Ectodermal cell (in vitro differentiated cells): ENCODE measurements around the gene PPP2R2C.

Experiments
- H3K27ac ChIP-seq: 2 replicates; pipeline ENCODE4 v1.7.0; 2013; ENCODE audit warnings: mild to moderate bottlenecking, low read depth, low read length; ENCODE audit not compliant: insufficient read depth, poor library complexity, severe bottlenecking
- H3K27me3 ChIP-seq: 2 replicates; pipeline ENCODE4 v1.7.0; 2013; ENCODE audit warnings: mild to moderate bottlenecking, low read length; ENCODE audit not compliant: insufficient read depth, control insufficient read depth, poor library complexity, severe bottlenecking
- H3K36me3 ChIP-seq: one replicate; pipeline ENCODE4 v1.7.0; 2013; ENCODE audit warnings: low read length; ENCODE audit not compliant: control insufficient read depth, insufficient read depth
- H3K4me1 ChIP-seq: one replicate; pipeline ENCODE4 v1.7.0; 2013; ENCODE audit warnings: low read length; ENCODE audit not compliant: control insufficient read depth, insufficient read depth
- H3K4me3 ChIP-seq: 2 replicates; pipeline ENCODE4 v1.7.0; 2013; ENCODE audit warnings: low read depth, low read length, control low read depth; ENCODE audit not compliant: insufficient read depth
- H3K9me3 ChIP-seq: 2 replicates; pipeline ENCODE4 v1.7.0; 2013; ENCODE audit warnings: mild to moderate bottlenecking, low read length, moderate library complexity; ENCODE audit not compliant: control insufficient read depth
- WGBS, 2 experiments: methylation state at CpG; one replicate each; pipeline ENCODE4 v1.1.7; 2013; ENCODE audit warnings: missing lambda C conversion rate in 2 of 2; 5-methylcytosine and 5-hydroxymethylcytosine counted together

Gene PPP2R2C

GRCh38 chr4:6469144-6469543 lies 3.3 kb downstream of the PPP2R2C start:
- peaks cover 69% of the 10 kb centered on the region for H3K27me3 ChIP-seq
- no peaks in the 10 kb centered on the region for H3K36me3 ChIP-seq
- H3K27ac ChIP-seq, result no peak overlapping the region
- no peaks in the 10 kb centered on the region for H3K9me3 ChIP-seq
- WGBS, 2 experiments, result 27 to 32% methylated on average over 3 of the region's 3 CpGs
- no peaks in the 10 kb centered on the region for H3K4me1 ChIP-seq
- no peak overlapping the region for H3K4me3 ChIP-seq

- Histone ChIP-seq H3K27me3 (peaks cover 62% of the 10 kb centered on the region), H3K27ac (no peak overlapping the region), H3K4me3 (no peak overlapping the region), H3K4me1 (peaks cover 2% of the 10 kb centered on the region), H3K36me3 (no peaks in the 10 kb centered on the region), H3K9me3 (no peaks in the 10 kb centered on the region)
- 68 to 94% methylated on average over 1 of the region's 1 CpG for WGBS, 2 experiments
Measured at GRCh38 chr4:6468376-6468775, 4.0 kb downstream of the PPP2R2C start.

- Histone ChIP-seq H3K9me3 (no peaks in the 10 kb centered on the region), H3K4me3 (no peak overlapping the region), H3K27ac (no peak overlapping the region), H3K36me3 (no peaks in the 10 kb centered on the region), H3K27me3 (peaks cover 54% of the 10 kb centered on the region), H3K4me1 (peaks cover 6% of the 10 kb centered on the region)
- 90% methylated on average over 6 of the region's 6 CpGs for WGBS, 2 experiments
Measured at GRCh38 chr4:6467600-6467999, 4.8 kb downstream of the PPP2R2C start.

GRCh38 chr4:6466756-6467381 lies 5.5 kb downstream of the PPP2R2C start:
- Histone ChIP-seq H3K27me3 (peaks cover 49% of the 10 kb centered on the region), H3K9me3 (no peaks in the 10 kb centered on the region), H3K4me1 (peaks cover 6% of the 10 kb centered on the region), H3K27ac (no peak overlapping the region), H3K36me3 (no peaks in the 10 kb centered on the region), H3K4me3 (no peak overlapping the region)
- 90 to 92% methylated on average over 9 of the region's 9 CpGs for WGBS, 2 experiments

GRCh38 chr4:6465955-6466354 lies 6.5 kb downstream of the PPP2R2C start:
- H3K36me3 ChIP-seq, result no peaks in the 10 kb centered on the region
- H3K27me3 ChIP-seq, result peaks cover 40% of the 10 kb centered on the region
- no peak overlapping the region for H3K4me3 ChIP-seq
- no peaks in the 10 kb centered on the region for H3K9me3 ChIP-seq
- WGBS, 2 experiments, result 94 to 95% methylated on average over 11 of the region's 11 CpGs
- H3K4me1 ChIP-seq, result peaks cover 6% of the 10 kb centered on the region
- no peak overlapping the region for H3K27ac ChIP-seq

GRCh38 chr4:6464842-6465588 lies 7.4 kb downstream of the PPP2R2C start:
- Histone ChIP-seq H3K4me1 (peaks cover 6% of the 10 kb centered on the region), H3K27ac (no peak overlapping the region), H3K27me3 (peaks cover 30% of the 10 kb centered on the region), H3K9me3 (no peaks in the 10 kb centered on the region), H3K36me3 (no peaks in the 10 kb centered on the region), H3K4me3 (no peak overlapping the region)
- 87 to 88% methylated on average over 6 to 7 of the region's 7 CpGs for WGBS, 2 experiments

- H3K4me1 ChIP-seq, result peaks cover 6% of the 10 kb centered on the region
- no peak overlapping the region for H3K4me3 ChIP-seq
- H3K27me3 ChIP-seq, result peaks cover 16% of the 10 kb centered on the region
- no peaks in the 10 kb centered on the region for H3K9me3 ChIP-seq
- H3K36me3 ChIP-seq, result no peaks in the 10 kb centered on the region
- H3K27ac ChIP-seq, result no peak overlapping the region
- 54 to 55% methylated on average over 10 of the region's 11 CpGs for WGBS, 2 experiments
Measured at GRCh38 chr4:6463311-6464289, 8.8 kb downstream of the PPP2R2C start.

GRCh38 chr4:6461301-6462165 lies 10.9 kb downstream of the PPP2R2C start:
- Histone ChIP-seq H3K27ac (no peak overlapping the region), H3K4me3 (no peak overlapping the region), H3K4me1 (peaks cover 6% of the 10 kb centered on the region), H3K27me3 (no peaks in the 10 kb centered on the region), H3K9me3 (no peaks in the 10 kb centered on the region), H3K36me3 (no peaks in the 10 kb centered on the region)
- WGBS, 2 experiments, result 89 to 94% methylated on average over 9 of the region's 9 CpGs

- no peak overlapping the region for H3K27ac ChIP-seq
- WGBS, 2 experiments, result 93% methylated on average over 9 of the region's 9 CpGs
- peaks cover 6% of the 10 kb centered on the region for H3K4me1 ChIP-seq
- H3K36me3 ChIP-seq, result no peaks in the 10 kb centered on the region
- no peaks in the 10 kb centered on the region for H3K9me3 ChIP-seq
- no peak overlapping the region for H3K4me3 ChIP-seq
- no peaks in the 10 kb centered on the region for H3K27me3 ChIP-seq
Measured at GRCh38 chr4:6460876-6461275, 11.5 kb downstream of the PPP2R2C start.
